HG02884 (cell line): Measurements from ENCODE around the gene EXTL1.

Experiments used
- ATAC-seq: cut with Tn5 transposase; IDR thresholded peaks from one replicate; pipeline ENCODE4 v1.9.1; 2021; ENCODE audit warnings: mild to moderate bottlenecking, moderate library complexity; ENCODE audit not compliant: unreplicated experiment

EXTL1 gene

DNA sequence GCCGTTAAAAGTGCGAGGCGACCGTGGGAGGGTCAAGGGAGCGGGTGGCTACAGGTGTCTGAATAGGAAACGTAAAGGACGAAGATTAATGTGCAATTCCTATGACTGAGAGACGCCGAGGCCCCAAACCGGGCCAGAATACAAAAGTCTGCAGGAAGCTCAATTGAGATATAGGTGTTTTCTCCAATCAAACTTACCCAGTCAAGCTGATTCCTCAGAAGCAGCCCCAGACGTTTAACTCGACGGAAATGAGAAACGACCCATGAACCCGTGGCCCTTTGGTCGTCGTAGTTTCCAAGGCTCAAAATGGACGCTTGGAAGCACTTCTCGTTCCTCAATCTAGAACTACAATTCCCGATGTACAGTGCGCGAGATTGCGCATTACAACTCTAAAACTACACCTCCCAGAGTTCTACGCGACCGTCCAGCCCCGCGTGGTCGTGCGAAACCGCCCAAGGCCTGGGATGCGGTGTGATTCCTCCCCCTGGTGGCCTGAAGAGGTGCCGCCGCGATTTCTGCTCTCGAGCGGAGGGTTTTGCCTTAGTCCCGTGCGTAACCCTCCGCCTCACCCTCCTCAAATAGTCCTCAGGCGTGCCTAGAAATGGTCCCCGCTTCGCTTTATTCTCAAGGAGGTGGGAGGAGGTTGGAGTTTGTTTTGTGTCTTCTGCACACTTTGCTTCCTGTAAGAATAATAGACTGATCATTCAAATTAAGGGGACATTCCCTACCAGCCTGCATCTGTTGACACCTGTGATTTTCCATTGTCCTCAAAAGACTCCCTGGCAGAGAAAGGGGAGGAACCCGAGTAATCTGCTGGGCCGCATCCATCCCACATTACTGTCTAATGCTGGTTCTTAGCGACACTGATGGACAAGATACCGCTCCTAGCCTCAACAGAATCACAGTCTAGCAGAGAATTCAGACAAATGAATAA lies 23.5 kb upstream of the EXTL1 start, which contains the start of gene PAFAH2:
PAFAH2 (minus strand) TSS at position 236 of the 934 bp plus-strand sequence. CDS start 7,247 bp downstream, outside the sequence.
- peak; percentile 90 for ATAC-seq

GRCh38 chr1:25999041-25999800 lies 22.4 kb upstream of the EXTL1 start:
- no peak for ATAC-seq

DNA sequence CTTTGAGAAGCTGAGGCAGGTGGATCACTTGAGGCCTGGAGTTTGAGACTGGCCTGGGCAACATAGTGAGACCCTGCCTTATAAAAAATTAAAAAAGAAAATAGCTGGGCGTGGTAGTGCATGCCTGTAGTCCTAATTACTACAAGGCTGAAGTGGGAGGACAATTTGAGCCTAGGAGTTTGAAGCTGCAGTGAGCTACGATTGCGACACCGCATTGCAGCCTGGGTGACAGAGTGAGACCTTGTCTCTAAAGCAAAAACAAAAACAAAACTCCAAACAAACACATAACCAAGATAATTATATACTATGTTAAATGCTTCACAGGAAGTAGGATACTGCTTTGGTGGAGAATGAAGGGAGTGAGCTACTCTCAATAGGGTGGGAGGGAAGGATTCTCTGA lies 18.3 kb upstream of the EXTL1 start:
- ATAC-seq = no peak

GRCh38 chr1:26003756-26004155 lies 17.8 kb upstream of the EXTL1 start:
- no peak for ATAC-seq

DNA sequence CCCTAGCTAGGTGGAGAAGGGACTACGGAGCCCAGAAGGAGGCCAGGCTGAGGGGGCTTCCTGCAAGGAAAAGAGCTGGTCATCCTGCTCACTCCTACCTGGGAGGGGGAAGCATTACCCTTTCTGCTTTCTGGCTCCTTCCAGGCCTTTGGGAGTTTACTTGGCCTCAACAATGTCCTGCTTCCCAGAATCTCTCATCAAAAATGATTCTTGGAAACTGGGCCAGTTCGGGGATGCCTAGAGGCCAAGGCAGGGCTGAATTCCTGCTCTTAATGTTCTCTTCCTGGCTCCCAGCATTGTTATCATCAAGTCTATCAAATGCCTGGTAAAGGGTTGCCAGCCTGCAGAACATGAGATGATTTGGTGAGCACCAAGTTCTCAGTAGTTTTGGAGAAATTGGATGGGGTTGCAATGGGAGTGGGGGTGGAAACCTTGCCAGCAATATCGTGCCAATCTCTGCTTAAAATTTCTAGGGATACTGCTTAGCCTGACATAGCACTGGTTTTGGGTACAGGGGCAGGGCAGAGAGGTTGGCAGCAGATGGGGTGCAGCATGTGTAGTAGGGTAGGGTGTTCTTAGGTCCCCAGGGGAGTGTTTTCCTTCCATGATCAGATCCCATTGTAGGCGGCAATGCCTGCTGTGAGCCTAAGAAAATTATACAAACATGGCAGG lies 16.0 kb upstream of the EXTL1 start:
- ATAC-seq = no peak

- no peak for ATAC-seq
Observed at GRCh38 chr1:26006710-26007109, 14.9 kb upstream of the EXTL1 start.

GRCh38 chr1:26009796-26010447 lies 11.7 kb upstream of the EXTL1 start:
- no peak for ATAC-seq

DNA sequence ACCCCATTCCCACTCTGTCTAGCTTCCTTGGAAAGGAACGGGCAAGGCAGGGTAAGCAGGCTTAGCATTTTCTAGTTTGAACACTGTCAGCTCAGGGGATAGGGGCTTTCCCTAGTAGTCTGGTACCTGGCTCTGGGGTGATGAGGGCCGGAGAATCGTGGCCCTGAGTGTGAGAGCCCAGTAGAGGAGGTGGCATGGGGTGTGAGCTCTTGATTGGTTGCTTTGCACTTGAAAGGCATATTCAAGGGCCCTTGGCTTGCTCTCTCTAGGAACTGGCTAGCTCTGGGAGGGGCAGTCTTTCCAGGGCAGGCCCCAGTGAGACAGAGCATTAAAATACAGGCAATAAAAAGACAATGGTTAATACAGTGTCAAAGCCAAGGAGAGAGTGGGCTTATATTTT lies 10.8 kb upstream of the EXTL1 start:
- no peak for ATAC-seq

GRCh38 chr1:26012864-26013263 lies 8.7 kb upstream of the EXTL1 start:
- ATAC-seq = no peak

DNA sequence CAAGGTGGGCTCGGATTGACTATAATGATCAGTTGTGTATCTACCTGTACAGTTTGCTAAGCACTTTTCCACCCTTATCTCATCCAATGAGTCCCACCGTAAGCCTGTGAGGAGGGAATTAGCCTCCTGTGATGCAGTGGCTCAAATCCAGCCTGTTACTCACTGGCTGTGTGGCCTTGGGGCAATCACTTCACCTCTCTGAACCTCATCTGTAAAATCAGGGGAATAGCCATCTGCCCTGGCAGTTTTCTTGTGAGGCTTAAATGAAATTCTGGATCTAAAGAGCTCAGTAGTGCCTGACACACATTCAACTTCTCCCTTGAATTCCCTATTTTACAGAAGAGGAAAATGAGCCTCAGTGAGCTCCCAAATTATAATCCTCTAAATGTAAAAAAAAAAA lies 7.4 kb upstream of the EXTL1 start:
- no peak for ATAC-seq

GRCh38 chr1:26015358-26015757 lies 6.2 kb upstream of the EXTL1 start:
- no peak for ATAC-seq

DNA sequence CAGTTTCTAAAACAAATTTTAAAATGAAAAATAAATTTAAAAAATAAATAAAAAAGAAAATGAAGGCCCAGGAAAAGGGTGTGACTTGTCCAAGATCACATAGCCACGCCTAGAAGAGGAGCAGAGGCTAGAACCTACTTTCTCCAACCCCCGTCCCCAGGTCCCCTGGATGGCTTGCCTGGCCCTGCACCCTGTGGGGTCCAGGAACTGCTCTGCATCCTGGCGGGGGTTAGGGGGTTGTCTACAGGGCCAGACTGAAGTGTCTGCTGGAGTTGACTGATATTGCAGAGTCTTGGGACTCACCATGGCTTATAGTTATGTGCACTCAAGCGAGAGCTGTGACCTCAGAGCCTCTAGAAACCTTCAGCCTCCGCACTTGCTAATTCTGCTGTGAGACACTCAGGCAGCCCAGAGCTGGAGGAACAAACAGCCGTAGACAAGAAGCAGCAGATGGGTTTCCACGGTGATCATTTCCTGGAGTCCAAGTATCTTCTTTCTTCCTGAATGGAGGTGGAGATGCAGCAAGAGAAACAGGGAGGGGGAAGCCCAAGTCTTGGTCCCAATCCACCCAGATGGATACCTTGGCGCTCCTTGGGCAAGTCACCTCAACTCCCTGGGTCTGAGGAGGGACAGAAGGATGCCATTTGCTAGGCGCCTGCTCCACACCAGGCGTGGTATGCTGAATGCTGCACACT lies 5.2 kb upstream of the EXTL1 start:
- ATAC-seq = no peak

- no peak for ATAC-seq
Observed at GRCh38 chr1:26016953-26017545, 4.5 kb upstream of the EXTL1 start.

GRCh38 chr1:26017606-26018005 lies 4.0 kb upstream of the EXTL1 start:
- ATAC-seq = no peak

- no peak for ATAC-seq
Observed at GRCh38 chr1:26019641-26020315, 1.8 kb upstream of the EXTL1 start.

GRCh38 chr1:26020330-26020768 lies 1.2 kb upstream of the EXTL1 start:
- ATAC-seq = no peak

DNA sequence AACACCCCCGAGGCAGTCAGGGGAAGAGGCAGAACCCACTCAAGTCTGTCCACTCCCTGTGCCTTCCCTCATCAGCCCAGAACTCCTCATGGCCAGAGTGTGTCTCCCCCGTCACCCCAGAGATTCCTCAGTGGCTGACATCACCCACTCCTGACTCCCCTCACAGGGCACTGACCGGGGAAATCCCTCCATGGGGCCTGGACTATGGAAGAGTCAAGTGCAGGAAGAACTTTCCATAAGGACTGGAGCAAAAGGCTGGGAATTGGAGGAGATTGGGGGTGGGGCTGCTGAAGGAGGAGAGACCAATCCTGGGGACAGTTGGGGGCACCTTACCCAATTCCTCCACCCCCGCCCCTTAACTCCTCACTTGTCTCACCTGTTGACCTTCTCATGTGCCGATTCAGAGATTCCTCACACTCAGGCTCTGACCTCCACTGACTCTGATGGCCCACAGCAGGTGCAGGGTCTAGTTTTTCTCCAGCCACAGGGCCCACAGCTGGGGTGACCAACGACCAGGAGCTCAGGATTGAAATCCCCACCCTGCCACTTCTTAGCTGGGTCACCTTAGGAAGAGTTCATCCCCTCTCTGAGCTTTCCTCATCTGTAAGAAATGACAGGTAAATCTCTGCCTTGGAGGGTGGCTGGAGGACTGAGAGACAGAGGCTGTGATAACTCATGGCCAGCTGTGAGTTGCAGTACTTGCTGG lies 481 bp upstream of the EXTL1 start:
- ATAC-seq = no peak

DNA sequence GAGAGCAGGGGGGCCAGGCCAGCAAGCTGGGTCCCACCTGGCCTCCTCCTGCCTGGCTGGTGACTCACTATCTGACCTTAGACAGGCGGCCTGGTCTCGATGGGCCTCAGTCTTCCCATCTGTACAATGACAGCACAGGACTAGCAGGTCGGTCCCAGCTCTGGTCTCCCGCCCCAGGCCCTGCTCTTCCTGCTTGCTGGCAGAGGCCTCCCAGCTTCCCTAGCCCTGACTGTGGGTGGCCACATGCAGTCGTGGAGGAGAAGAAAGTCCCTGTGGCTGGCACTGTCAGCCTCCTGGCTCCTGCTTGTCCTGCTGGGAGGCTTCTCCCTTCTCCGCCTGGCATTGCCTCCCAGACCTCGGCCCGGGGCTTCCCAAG lies 817 bp downstream of the EXTL1 start:
- ATAC-seq = no peak

DNA sequence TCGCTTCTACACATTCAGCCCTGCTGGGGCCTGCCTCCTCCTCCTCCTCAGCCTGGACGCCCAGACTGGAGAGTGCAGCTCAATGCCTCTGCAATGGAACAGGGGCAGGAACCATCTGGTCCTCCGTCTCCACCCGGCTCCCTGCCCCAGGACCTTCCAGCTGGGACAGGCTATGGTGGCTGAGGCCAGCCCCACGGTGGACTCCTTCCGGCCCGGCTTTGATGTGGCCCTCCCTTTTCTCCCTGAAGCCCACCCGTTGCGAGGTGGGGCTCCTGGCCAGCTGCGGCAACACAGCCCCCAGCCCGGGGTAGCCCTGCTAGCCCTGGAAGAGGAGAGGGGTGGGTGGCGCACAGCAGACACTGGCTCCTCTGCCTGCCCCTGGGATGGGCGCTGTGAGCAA lies 1.4 kb downstream of the EXTL1 start:
- ATAC-seq = no peak
